GM12872 (cell line): ENCODE measurements around the gene CORO2B.

ENCODE experiments used
- CTCF ChIP-seq: IDR thresholded peaks from 3 replicates; pipeline ENCODE4 v1.5.1; 2011; ENCODE audit warnings: low read depth, mild to moderate bottlenecking, low read length, moderate library complexity; ENCODE audit not compliant: insufficient read depth

The CORO2B gene

GRCh38 chr15:68697711-68698690 is 119.2 kb downstream of the CORO2B start:
- TF ChIP-seq CTCF: no peak

- no peak for TF ChIP-seq CTCF
These were observed 119.9 kb downstream of the CORO2B start for GRCh38 chr15:68698708-68699107.

- no peak for TF ChIP-seq CTCF
These were observed 120.5 kb downstream of the CORO2B start for GRCh38 chr15:68699124-68699880.

GRCh38 chr15:68699881-68700454 is 121.2 kb downstream of the CORO2B start:
- TF ChIP-seq CTCF: no peak

- no peak for TF ChIP-seq CTCF
These were observed 121.8 kb downstream of the CORO2B start for GRCh38 chr15:68700455-68701123.

GRCh38 chr15:68701886-68702285 is 123.1 kb downstream of the CORO2B start:
- no peak for TF ChIP-seq CTCF
